Measurements from ENCODE around the gene LGALS9. TPM values are rescaled to one million over a fixed set of nuclear protein-coding genes. Genes with fewer than 3 reads are reported as not detected.

Gene LGALS9
- polyA plus RNA-seq, 2 of the 4 experiments (the other 2 are of a cell fraction): 1.2 to 1.5 TPM

DNA sequence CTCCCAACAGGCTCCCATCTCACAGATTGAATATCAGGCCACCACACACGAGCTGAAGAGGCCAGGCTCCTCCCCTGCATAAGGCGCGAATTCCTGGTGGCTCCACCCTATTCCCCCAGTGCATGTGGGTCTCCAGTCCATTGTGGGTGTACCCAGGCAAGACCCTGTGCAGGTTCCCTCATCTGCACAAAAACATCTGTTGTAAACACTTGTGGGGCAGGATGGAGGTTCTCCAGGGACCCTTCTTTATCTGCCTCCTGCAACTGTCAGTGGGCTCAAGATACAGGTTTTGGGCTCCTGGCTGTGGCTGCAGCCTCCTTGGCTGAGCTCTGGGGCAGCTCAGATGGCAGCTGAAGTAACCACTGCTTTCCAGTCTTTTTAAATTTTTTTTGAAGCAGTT is 17.6 kb upstream of the LGALS9 start:
- Histone ChIP-seq H3K4me2 (no peak overlapping the region), H3K4me1 (peaks cover 3% of the 10 kb centered on the region), H3K27ac (no peak overlapping the region), H3K9me3 (no peaks in the 10 kb centered on the region), H3K4me3 (no peak overlapping the region)
- DNase-seq (ENCODE audit: low read depth in 1 of 2, low spot score in 1 of 2) (no peak), ATAC-seq (no peak), FAIRE-seq (no peak)
- WGBS (ENCODE audit: missing lambda C conversion rate): 86% methylated on average over 3 of the region's 3 CpGs
- TF ChIP-seq, protein P1, sequence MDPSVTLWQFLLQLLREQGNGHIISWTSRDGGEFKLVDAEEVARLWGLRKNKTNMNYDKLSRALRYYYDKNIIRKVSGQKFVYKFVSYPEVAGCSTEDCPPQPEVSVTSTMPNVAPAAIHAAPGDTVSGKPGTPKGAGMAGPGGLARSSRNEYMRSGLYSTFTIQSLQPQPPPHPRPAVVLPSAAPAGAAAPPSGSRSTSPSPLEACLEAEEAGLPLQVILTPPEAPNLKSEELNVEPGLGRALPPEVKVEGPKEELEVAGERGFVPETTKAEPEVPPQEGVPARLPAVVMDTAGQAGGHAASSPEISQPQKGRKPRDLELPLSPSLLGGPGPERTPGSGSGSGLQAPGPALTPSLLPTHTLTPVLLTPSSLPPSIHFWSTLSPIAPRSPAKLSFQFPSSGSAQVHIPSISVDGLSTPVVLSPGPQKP (IDR thresholded peaks at IDR 0.05; ENCODE audit: low read depth, low read length): no peak
- TF ChIP-seq JUNB (IDR thresholded peaks at IDR 0.05): no peak
- TF ChIP-seq MAZ (IDR thresholded peaks at IDR 0.05; ENCODE audit: borderline replicate concordance, low read depth, low read length): no peak
- TF ChIP-seq, protein P2, sequence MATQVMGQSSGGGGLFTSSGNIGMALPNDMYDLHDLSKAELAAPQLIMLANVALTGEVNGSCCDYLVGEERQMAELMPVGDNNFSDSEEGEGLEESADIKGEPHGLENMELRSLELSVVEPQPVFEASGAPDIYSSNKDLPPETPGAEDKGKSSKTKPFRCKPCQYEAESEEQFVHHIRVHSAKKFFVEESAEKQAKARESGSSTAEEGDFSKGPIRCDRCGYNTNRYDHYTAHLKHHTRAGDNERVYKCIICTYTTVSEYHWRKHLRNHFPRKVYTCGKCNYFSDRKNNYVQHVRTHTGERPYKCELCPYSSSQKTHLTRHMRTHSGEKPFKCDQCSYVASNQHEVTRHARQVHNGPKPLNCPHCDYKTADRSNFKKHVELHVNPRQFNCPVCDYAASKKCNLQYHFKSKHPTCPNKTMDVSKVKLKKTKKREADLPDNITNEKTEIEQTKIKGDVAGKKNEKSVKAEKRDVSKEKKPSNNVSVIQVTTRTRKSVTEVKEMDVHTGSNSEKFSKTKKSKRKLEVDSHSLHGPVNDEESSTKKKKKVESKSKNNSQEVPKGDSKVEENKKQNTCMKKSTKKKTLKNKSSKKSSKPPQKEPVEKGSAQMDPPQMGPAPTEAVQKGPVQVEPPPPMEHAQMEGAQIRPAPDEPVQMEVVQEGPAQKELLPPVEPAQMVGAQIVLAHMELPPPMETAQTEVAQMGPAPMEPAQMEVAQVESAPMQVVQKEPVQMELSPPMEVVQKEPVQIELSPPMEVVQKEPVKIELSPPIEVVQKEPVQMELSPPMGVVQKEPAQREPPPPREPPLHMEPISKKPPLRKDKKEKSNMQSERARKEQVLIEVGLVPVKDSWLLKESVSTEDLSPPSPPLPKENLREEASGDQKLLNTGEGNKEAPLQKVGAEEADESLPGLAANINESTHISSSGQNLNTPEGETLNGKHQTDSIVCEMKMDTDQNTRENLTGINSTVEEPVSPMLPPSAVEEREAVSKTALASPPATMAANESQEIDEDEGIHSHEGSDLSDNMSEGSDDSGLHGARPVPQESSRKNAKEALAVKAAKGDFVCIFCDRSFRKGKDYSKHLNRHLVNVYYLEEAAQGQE (IDR thresholded peaks at IDR 0.05): no peak
- TF ChIP-seq ZC3H11A (IDR thresholded peaks at IDR 0.05): no peak
- TF ChIP-seq, protein P3, sequence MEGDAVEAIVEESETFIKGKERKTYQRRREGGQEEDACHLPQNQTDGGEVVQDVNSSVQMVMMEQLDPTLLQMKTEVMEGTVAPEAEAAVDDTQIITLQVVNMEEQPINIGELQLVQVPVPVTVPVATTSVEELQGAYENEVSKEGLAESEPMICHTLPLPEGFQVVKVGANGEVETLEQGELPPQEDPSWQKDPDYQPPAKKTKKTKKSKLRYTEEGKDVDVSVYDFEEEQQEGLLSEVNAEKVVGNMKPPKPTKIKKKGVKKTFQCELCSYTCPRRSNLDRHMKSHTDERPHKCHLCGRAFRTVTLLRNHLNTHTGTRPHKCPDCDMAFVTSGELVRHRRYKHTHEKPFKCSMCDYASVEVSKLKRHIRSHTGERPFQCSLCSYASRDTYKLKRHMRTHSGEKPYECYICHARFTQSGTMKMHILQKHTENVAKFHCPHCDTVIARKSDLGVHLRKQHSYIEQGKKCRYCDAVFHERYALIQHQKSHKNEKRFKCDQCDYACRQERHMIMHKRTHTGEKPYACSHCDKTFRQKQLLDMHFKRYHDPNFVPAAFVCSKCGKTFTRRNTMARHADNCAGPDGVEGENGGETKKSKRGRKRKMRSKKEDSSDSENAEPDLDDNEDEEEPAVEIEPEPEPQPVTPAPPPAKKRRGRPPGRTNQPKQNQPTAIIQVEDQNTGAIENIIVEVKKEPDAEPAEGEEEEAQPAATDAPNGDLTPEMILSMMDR (IDR thresholded peaks at IDR 0.05): no peak
- no peak for TF ChIP-seq HDAC2 (IDR thresholded peaks at IDR 0.05)
- no peak for TF ChIP-seq HEYL (CRISPR knock-in tag; IDR thresholded peaks at IDR 0.05)
- no peak for TF ChIP-seq RNF2 (IDR thresholded peaks at IDR 0.05; ENCODE audit: borderline replicate concordance, low read depth)
- TF ChIP-seq CBX2 (IDR thresholded peaks at IDR 0.05; ENCODE audit: borderline replicate concordance, low read depth): no peak
- no peak for TF ChIP-seq KDM5A (IDR thresholded peaks at IDR 0.05)
- no peak for TF ChIP-seq SMC3 (IDR thresholded peaks at IDR 0.05)
- TF ChIP-seq, protein P4, sequence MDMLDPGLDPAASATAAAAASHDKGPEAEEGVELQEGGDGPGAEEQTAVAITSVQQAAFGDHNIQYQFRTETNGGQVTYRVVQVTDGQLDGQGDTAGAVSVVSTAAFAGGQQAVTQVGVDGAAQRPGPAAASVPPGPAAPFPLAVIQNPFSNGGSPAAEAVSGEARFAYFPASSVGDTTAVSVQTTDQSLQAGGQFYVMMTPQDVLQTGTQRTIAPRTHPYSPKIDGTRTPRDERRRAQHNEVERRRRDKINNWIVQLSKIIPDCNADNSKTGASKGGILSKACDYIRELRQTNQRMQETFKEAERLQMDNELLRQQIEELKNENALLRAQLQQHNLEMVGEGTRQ (IDR thresholded peaks at IDR 0.05): no peak
- POLR2A ChIA-PET: no interaction called here
- CTCF ChIA-PET: interaction anchor here (0.9 to 11.3 kb wide), 6 partner anchors 11 to 147 kb away, joined by 3 to 160 read pairs (median 9); no protein-coding TSS in a partner anchor

DNA sequence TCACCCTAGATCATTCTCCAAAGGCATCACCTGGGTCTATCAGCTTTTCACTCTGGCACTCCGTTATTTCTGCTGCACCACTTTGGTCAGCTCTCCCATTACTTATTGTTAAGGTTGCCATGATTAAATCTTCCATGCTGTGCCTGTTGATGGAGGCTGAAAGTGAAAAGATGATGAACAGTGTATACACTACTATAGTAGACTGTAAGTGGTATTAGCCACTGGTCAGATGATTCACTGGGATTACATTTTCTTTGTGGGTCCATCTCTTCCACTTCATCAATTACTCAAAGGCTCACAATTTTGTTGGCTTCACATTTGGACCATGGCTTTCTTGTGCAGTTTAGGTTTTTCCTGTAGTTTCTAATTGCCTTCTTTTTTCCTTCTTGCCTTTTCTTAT is 15.9 kb upstream of the LGALS9 start:
- ChIA-PET CTCF (interaction anchor here (0.6 to 11.3 kb wide), 5 partner anchors 13 to 602 kb away, joined by 3 to 160 read pairs (median 12); no protein-coding TSS in a partner anchor), POLR2A (no interaction called here)
- WGBS (ENCODE audit: missing lambda C conversion rate): 97% methylated on average over 1 of the region's 1 CpG
- no peak overlapping the region for H3K4me2 ChIP-seq
- H3K4me1 ChIP-seq: no peaks in the 10 kb centered on the region
- no peak for DNase-seq (ENCODE audit: low read depth in 1 of 2, low spot score in 1 of 2)
- no peaks in the 10 kb centered on the region for H3K9me3 ChIP-seq
- no peak for ATAC-seq
- no peak overlapping the region for H3K27ac ChIP-seq
- FAIRE-seq: no peak
- no peak overlapping the region for H3K4me3 ChIP-seq
- TF ChIP-seq SMC3 (IDR thresholded peaks at IDR 0.05) (no peak), EHMT2 (IDR thresholded peaks at IDR 0.05; ENCODE audit: low read depth) (no peak), BHLHE40 (IDR thresholded peaks at IDR 0.05; ENCODE audit: low read depth, low read length) (no peak), RCOR1 (IDR thresholded peaks at IDR 0.05; ENCODE audit: low read depth, low read length) (no peak), KDM1A (IDR thresholded peaks at IDR 0.05; ENCODE audit: low read depth) (no peak), JUN (IDR thresholded peaks at IDR 0.05) (no peak), CEBPB (IDR thresholded peaks at IDR 0.05) (no peak), EP300 (IDR thresholded peaks at IDR 0.05) (no peak), ZNF302 (CRISPR knock-in tag; IDR thresholded peaks at IDR 0.05) (no peak), EHF (CRISPR knock-in tag; IDR thresholded peaks at IDR 0.05) (no peak), CHD4 (IDR thresholded peaks at IDR 0.05; ENCODE audit: borderline replicate concordance) (no peak)
- TF ChIP-seq, protein P5, sequence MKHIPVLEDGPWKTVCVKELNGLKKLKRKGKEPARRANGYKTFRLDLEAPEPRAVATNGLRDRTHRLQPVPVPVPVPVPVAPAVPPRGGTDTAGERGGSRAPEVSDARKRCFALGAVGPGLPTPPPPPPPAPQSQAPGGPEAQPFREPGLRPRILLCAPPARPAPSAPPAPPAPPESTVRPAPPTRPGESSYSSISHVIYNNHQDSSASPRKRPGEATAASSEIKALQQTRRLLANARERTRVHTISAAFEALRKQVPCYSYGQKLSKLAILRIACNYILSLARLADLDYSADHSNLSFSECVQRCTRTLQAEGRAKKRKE (CRISPR knock-in tag; IDR thresholded peaks at IDR 0.05; ENCODE audit: low read depth): no peak
- TF ChIP-seq, protein P6, sequence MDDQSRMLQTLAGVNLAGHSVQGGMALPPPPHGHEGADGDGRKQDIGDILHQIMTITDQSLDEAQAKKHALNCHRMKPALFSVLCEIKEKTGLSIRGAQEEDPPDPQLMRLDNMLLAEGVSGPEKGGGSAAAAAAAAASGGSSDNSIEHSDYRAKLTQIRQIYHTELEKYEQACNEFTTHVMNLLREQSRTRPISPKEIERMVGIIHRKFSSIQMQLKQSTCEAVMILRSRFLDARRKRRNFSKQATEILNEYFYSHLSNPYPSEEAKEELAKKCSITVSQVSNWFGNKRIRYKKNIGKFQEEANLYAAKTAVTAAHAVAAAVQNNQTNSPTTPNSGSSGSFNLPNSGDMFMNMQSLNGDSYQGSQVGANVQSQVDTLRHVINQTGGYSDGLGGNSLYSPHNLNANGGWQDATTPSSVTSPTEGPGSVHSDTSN (IDR thresholded peaks at IDR 0.05): no peak
- TF ChIP-seq, protein P1 (IDR thresholded peaks at IDR 0.05; ENCODE audit: low read depth, low read length): no peak
- TF ChIP-seq, protein P7, sequence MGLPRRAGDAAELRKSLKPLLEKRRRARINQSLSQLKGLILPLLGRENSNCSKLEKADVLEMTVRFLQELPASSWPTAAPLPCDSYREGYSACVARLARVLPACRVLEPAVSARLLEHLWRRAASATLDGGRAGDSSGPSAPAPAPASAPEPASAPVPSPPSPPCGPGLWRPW (IDR thresholded peaks at IDR 0.05): no peak
- TF ChIP-seq, protein P8, sequence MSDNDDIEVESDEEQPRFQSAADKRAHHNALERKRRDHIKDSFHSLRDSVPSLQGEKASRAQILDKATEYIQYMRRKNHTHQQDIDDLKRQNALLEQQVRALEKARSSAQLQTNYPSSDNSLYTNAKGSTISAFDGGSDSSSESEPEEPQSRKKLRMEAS (IDR thresholded peaks at IDR 0.05): no peak
